Dermis blood vessel endothelial cell (primary cell): ENCODE data around the gene GSTO2. TPM values are rescaled to one million over a fixed set of nuclear protein-coding genes. Genes with fewer than 3 reads are reported as not detected.
A peak's percentile ranks its signal among the peaks of the same experiment; 100 is the strongest.

Source experiments
- DNase-seq: peaks from one replicate; pipeline ENCODE4 v3.0.0; 2010
- total RNA-seq: library from RNA; depleted of rRNA; stranded (reverse); fragments of >200 nt; gene quantifications from 2 replicates; pipeline ENCODE4 v1.2.3, GENCODE V29; 2014

GSTO2 gene
- total RNA-seq, 1 donor from 2014 or later: 0.85 TPM

DNA sequence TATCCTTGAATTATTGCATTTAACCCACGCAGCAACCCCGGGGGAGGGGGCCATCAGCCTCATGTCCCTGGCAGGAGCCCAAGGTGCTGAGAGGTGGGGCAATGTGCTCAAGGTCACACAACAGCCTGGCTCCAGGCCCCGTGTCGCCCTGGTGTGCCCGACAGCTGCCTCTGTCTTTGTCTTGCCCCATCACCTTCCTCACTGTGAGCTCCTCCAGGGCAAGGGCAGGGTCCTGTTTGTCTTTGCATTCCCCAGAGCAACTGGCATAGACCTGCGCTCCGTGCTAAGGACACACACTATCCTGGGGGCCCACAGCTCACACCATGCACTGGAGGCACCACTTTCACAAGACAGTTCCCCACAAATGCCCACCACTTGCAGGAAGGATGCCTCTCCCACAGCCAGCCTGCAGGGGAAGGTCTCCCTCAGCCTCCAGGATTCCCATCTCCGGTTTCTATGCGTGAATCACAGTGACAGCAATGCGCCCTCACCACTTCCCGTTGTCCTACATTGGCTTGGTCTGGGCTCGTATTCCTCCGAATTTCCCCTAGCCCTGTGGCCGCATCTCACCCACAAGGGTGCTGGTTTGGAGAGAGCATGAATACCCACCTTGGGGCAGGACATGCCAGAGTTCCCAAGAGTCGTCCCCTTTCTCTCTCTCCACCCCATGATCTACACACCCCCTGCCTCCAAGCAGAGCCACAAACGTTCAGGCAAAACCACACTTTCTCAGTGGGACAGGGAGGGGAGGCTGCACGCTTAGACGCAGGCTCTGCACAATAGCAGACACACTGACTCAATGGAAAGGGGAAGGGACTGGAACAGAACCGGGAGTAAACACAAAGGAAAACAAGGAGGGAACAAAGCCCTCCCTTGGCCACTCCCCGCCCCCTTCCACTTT is 59.0 kb downstream of the GSTO2 start:
- peak; percentile 74 for DNase-seq

DNA sequence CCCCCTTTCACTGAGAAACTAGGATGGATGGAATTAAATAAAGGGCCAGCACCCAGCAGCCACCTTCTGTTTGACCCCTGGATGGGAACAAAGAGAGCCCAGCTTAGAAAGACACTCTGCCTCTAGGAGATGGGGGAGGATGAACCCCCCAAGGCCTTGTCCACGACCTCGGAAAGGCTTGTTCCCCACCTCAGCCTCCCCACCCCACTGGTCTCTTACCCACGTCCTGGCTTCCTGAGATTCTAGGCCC is 59.6 kb downstream of the GSTO2 start:
- no peak for DNase-seq

DNA sequence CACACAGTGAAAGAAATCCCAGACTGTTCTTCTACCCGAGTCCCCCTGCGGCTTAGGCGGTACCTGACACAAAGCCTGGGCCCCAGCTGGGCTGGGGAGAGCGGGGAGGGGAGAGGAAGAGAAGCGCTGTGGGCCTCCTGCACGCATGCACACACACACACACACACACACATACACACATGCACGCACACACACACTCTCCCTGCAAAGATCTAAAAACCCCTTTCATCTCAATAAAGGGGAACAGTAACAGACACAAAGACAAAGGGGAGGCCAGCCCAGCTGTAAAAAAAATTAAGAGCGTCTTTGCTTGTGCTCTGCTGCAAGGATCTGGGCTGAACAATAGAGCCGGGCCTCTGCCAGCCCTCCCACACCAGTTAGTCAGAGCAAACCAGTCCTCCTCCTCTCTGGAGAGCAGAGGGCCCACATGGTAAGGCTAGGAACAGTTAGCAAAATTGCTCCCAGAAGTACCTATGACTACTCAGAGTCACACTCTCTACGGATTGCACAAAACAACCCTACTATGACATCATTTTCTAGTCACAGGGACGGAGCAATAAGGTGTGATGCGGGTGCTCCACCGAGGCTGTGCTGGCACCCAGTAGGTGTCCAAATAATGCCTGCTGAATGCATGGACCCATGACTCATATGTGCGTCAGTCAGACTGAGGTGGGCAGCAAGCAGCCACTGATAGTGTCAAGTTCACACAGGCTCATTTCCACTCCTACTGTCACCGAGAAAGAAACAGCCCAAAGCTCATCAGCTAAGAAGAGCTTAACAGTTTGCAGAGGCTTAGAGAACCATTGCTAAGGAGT is 60.1 kb downstream of the GSTO2 start:
- DNase-seq: peak; percentile 89

DNA sequence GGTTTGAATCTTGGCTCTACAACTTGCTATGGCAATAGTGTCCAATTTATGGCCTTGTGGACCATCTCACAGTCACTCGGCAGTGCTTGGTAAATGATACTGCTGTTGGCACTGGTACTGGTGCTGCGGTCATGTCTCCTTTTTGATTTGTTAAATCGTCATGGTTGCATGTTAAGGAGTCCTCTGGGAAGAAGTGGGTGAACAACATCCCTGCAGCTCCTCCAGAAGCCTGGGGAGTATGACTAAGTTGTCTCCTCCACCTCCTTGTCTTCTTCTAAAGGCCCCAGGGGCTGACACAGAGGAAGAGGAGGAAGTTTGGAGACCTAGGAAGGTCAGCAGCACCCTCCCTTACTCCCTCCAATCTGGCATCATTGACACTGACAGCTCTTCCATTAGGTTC is 60.8 kb downstream of the GSTO2 start:
- DNase-seq: peak; percentile 40

DNA sequence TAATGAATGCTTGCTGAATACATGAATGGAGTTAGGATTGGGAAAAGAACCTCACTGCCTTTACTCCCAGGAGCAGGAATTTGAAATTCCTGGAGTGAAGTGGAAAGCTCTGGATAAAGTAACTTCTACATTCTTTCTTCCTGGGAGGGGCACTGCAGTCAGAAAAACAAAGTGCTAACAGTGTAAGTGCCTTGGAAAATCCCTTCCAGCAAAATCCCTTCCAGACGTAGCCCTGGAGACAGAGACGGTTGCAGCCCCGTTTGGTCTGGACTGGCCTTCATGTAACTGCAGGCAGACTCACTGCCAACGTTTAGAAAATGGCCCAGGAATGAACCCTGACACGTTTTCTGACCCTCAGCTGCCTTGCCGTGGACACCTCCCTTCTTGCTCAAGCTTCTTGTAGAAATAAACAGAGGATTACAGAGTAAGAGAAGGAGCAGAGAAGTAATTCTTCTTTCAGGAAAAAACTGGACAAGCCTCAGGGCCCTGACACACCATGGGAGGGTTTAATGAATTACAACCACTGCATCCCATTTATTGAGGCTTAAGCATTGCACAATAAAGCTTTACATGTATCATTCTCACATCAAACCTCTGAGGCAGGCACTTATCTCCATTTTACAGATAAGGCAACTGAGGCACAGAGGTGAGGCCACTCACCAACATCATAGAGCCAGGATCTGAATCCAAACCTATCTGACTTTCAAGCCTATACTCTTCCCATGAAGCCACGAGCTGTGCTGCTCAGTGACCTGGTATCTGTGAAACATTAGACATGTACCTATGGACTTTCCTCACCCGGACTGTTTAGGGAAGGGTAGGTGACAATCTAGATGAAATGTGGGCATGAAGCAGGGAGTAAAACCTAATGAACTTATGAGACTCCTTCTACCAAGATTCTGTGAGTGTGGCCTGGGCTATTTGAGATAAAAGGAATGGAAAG is 61.5 kb downstream of the GSTO2 start:
- DNase-seq: peak; percentile 51

DNA sequence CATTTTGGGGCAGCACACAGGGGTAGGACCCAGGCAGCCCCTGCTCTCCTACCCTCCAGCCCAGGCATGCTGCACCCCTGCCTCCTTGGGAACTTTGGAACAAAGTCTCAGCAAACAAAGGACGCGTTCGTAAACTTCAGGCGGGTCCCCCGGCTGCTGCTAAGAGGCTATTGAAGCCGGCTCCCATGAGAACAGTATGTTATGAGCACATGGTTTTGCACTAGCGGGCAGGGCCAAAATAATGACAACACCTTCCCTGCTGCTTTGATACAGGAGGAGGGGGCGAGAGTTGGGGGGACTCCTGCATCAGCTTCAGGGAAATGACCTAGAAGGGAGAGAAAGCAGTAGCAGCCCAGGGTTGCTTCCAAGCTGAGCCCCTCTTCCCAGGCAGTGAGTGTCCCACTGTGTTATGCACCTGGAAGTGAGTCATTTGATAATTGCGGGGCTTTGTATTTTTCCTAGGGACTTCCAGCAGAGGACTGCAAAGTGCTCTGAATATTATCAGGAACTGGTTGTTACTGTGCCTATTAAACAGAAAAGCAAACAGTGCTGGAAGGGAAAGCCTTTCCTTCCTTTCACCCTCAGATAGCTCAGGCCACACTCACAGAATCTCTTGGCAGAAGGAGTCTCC is 62.3 kb downstream of the GSTO2 start:
- DNase-seq: peak; percentile 90

DNA sequence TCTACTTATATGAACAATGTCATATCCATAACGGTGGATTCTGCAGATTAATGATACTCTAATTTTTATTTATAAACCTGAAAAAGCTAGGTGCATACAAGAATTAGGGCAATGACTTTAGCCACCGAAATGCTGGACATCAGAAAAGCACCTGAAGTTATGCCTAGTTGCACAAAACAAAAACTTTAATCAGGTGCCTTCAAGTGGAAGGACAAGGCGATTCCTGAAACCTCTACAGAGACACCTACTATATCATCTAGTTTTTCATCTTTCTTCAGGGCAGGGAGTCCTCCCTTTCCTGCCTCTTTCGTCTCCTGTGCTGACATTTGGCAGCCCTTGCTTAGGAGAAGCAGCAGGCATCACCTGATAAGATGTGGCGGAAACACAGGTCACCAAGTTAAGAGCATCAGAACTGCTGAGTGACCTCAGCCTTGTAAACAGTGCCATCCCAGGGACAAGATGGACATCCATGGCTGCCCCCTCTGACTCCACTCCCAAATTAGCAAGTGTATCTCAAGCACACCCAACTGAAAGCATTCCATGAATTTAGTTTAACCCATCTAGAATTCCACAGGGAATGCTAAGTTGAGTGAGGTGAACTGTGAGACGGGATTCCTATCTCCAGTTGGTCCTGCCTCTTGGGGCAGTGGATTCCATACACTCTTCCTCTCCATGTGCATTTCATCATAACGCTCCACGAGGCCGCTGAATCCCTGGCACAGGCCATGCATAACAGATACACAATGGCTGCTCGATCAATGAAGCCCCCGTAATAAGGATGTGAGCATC is 63.5 kb downstream of the GSTO2 start:
- peak; percentile 28 for DNase-seq

DNA sequence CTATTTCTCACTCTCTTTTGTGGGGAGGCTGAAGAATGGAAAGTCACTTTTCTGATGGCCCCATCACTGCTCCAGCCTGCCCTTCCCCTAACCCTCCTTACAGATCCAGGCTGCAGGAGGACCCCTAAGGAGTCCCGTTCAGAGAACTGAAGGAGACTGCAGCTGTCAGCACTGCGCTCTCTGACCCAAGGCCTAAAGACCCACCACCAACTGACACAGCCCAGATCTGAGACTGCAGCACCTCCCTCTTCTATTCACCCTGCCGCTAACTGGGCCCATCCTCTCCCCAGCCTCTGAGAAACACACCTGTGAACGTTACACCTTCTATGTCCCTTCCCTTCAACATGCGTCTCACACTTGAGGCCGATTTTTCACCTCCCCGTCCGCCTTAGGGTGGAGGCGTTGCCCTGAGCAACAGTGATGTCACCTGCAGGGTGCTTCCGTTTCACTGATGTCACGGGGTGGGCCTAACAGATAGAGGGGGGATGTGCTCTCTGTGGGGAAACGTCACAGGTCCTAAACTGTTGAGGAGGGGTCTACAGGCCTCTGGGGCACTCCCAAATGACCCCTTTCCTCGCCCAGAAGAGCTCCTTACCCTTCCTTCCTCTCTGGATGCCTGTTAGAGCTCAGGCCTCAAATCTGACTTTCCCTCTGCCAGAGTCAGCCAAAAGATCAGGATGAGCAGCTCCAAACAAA is 64.2 kb downstream of the GSTO2 start:
- peak; percentile 68 for DNase-seq

DNA sequence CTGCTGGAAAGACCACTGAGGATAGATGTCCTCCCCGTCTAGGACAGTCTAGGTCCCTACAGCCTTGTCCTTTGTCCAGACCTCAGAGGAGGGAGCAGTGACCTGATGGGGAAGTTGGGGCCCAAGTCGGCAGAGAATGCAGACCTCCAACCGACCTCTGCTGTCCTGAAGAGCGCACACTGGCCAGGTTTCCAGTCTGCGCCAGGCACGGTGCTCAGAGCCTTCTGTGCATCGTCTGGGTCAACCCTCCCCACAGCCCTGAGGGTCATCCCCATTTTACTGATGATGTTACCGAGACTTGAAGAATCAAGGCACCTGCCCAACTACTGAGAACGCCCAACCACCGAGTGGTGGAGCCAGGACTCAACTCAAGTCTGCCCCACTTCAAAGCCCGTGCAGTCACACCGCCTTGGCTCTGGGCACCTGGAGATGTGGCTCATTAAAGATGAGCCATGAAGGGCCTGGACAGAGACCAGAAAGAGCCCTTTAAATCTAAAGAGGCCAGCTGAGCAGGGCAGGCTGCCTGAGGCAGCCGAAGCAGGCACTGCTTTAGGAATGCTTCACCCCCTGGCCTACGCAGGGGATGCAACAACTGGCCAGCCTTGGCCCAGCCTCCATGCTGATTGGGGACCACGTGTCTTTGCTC is 64.9 kb downstream of the GSTO2 start:
- DNase-seq: no peak

DNA sequence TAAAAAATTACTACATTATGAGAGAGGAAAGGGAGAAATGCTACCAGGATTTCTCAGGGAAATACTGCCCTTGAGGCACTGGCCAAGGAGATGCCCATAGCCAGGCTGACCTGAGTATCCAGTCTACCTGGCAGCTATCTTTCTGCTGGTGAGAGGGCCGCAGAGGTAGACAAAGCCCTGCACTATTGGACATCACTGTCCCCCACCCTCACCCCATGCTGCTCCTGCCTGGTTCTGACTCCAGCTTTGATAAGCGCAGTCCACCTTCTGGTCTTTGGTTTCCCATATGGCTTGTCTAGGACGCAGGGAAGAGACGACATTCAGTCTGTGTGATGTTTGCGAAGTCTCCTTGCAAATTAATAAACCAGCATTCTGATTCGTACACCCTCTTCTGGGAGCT is 65.6 kb downstream of the GSTO2 start:
- no peak for DNase-seq

DNA sequence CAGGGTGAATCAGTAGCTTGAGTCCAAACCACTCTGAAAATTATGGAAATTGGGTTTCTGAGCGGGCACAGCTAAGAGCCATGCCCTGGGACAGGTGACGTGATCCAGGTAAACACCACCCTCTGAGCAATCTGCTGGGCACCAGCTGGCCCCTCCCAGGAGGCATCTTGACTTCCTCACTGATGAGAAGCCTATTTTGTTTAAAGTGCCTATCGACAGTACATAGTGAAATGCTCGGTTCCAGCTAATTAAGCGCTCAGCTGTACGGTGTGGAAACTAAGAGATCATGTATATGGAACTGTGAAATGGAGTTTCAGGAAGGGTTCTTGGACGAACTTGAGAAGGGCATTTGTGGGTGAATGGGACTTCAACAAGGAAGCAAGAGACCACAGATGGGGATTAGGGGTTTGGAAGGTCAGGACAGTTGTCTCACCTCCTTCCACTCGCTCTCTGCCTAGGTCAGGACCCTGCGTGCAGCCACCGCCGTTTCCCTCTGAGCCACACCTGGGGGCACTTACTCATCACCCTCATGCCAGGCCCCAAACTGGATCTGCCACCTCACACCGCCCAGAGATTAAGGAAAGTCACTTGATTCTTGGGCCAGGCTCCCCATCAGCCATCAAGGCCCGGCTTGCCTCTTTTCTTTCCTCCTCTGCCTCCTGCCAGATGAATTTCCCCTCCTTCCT is 66.1 kb downstream of the GSTO2 start:
- DNase-seq: no peak

DNA sequence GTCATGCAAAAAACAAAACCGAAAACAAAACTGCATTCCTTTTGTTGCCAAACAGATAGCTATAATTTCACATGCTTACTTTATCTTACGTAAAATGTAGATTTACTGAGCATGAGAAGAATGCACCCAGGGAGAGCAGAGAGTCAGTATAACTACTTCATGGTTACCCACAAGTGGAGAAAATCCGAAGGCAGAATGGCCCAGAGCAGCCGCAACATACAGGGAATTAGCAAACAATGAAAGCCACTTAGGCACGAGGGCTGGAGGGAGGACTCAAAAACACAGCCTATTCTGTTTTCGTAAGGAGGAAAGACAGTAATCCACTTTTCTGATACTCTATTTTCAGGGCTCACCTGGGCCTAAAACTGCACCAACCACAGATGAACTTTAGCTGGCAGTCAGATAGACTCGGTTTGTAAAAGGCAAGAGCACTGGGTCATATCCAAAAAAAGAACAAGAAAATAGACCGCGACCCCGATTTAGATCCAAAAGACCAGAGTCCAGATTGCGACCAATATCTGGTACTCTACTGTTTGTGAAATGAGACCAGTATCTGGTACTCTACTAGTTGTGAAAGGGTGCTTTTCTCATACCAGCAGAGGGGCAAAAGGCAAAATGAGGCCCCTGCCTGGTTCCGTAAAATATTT is 68.0 kb downstream of the GSTO2 start:
- no peak for DNase-seq

DNA sequence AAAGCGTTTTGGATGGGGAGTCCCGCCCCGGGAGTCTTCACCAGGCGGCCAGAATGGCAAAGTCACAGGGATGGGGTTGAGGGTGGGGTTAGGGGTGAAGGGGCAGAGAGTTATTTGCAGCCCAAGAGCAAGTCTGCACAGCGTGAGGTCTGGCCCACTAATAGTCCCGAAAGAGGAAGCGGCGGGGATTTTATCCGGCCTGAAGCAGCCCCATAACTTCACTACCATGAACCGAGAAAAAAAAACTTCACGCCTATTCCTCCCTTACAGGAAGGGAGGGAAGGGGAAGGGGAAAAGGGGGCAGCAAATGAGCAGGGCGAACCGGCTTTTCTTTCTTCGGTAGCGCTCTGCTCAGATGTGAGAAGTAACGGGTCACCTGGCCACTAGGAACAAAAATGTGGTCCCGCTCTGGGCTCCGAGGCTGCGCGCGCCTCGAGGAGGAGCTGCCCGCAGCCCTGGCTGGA is 68.6 kb downstream of the GSTO2 start:
- peak; percentile 53 for DNase-seq

DNA sequence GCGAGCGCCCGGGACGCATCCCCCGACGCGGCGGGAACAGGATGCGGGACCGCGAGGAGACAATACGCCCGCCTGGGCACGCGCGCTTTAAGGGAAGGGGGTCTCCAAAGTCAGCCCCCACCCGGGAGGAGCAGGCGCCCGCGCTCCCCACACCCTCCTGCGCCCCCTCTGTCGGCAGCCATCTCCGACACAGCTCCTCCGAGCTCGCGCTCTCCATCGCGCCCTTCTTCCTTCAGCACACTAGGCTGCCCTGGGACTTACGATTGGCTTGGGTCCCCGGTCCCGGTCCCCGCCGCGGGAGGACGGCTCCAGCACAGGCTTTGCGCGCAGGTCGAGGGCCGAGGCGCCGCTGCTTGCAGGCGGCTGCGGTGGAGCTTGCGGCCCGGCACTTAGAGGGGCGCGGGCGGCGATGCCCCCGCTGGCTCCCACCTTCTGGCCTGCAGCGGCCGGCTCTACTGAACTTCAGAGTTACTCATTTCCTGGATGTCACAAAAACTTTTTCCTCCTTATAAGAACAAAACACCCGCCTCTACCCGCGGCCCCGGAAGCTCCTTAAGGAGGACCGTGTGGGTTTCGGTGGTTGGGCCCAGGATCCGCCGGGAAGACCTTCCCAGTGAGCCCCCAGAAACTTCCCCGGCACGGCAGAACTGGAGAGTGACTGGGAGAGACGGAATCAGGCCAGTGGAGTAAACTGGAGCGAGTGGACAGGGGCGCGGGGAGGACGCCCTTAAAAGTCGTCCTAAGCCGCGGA is 69.2 kb downstream of the GSTO2 start, which contains the start of gene ITPRIP:
Gene ITPRIP, minus strand, starts transcription at position 481 of the 751 bp plus-strand sequence. CDS start 22,414 bp downstream, outside the sequence.
- peak; percentile 88 for DNase-seq

DNA sequence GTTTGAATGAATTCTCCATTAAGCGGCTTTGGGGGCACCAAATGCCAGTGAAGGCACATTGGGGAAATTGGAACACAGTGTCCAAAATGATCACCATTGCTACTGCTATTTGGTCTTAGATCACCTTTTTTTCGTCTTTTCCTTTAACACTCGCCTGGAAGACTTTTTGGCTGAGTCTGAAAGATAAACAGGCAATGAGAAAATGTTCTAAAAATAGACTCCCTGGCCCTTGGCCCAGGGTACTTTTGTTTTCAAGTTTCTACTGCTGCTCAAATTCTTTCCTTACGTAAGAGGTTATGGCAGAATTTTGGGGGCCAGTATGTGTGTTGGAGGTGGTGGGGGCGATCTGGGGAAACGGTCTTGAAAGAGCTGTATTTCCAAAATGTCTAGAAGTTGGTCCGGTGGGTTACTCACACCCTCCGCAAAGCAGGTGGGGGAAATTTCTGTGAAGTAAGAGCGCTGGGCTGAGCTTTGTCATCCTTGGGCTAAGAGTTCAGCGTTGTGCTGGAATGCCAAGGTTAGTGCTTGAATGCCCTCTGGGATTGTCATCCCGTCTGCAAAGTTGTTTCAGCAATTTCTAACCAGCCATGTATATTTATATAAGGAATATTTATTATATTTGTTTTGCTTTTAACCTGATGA is 70.6 kb downstream of the GSTO2 start:
- DNase-seq: peak; percentile 77

DNA sequence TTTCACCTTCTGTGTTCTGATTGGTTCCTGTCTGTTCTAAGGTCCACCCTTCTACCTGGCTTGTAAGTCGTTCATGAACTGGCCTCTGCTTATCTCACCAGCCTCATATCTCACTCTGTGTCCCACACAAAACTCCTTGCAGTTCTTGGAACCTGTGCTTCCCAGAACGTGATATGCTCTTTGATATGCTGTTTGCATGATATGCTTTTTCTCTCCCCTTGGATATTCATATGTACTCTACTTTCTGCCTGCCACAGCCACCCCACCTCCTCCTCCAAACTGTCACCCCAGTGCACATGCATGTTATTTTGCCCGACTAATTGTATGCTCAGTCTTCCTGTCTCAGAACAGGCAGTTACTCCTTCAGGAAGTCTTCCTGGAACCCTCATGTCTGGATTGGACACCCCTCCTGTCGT is 71.1 kb downstream of the GSTO2 start:
- peak; percentile 51 for DNase-seq

DNA sequence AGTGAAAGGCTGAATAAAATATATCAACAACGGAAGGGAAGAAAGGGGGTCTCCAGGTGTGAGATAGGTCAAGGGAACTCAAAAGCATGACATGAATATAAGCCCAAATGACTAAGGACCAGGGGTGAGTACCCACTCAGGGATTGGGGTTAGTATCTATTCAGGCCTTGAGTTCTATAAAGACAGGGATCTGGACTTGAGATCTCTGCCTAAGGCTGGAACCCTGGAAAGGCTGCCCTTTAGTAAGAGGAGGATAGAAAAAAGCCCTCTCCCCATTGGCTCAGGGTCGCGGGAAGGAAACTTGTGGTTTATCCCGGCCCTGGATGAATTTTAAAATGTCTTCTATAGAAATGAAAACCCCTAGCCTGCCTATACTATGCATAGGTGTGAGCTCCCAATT is 71.7 kb downstream of the GSTO2 start:
- peak; percentile 26 for DNase-seq
